HEK293T (cell line): Measurements from ENCODE around the gene POLR3C.

Experiments used
- FOXA1 ChIP-seq: fragments of 450-650 bp; IDR thresholded peaks from 2 replicates; pipeline ENCODE4 v1.6.1; 2016; ENCODE audit warnings: mild to moderate bottlenecking
- HDGF ChIP-seq: fragments of 450-650 bp; IDR thresholded peaks from 2 replicates; pipeline ENCODE4 v1.6.1; 2017; ENCODE audit warnings: antibody characterized with exemption, borderline replicate concordance
- SP1 ChIP-seq: fragments of 450-650 bp; IDR thresholded peaks from 2 replicates; pipeline ENCODE4 v1.6.1; 2017
- SUZ12 ChIP-seq: fragments of 450-650 bp; IDR thresholded peaks from 2 replicates; pipeline ENCODE4 v1.6.1; 2016; ENCODE audit warnings: mild to moderate bottlenecking
- TARDBP ChIP-seq: fragments of 450-650 bp; IDR thresholded peaks from 2 replicates; pipeline ENCODE4 v1.6.1; 2016

DNA sequence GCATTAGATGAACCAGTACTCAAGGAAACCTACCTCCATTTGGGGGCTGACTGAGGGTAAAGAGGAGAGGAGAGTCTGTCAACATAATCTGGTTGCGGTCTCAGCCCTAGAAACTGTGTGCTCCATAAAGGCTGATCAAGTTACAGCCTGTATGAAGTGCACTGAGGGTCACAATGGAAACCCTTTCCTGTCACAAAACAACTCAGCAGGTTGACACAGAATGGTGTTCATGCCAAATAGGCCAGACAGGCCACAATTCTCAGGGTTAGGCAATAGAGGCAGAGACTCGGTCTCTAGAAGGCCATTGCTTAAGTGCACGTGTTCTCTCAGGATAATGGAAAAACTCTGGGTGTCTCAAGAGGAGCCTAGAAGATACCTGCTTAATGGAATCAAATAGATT lies 65.7 kb downstream of the POLR3C start:
- no peak for TF ChIP-seq SUZ12
- TF ChIP-seq FOXA1: no peak
- TF ChIP-seq TARDBP: no peak
- TF ChIP-seq HDGF: no peak
- TF ChIP-seq SP1: no peak
